Body of pancreas (tissue), 4 donors: ENCODE data around the gene INO80C.

Experiments used
- POLR2A ChIP-seq, 3 donors: fragments of 450-650 bp; IDR thresholded peaks; one replicate each; pipeline ENCODE4 v1.6.1; 2016; ENCODE audit warnings: antibody characterized with exemption in 3 of 3, mild to moderate bottlenecking in 2 of 3
- TF ChIP-seq, protein P1 (sequence below), 7 experiments: fragments of 450-650 bp in 4 of 7; fragments of 200-600 bp in 3 of 7; sonication (generic) in 3 of 7; IDR thresholded peaks; one replicate each; pipeline ENCODE4 v1.5.1; 2016 to 2019; ENCODE audit warnings: antibody characterized with exemption in 7 of 7

DNA sequence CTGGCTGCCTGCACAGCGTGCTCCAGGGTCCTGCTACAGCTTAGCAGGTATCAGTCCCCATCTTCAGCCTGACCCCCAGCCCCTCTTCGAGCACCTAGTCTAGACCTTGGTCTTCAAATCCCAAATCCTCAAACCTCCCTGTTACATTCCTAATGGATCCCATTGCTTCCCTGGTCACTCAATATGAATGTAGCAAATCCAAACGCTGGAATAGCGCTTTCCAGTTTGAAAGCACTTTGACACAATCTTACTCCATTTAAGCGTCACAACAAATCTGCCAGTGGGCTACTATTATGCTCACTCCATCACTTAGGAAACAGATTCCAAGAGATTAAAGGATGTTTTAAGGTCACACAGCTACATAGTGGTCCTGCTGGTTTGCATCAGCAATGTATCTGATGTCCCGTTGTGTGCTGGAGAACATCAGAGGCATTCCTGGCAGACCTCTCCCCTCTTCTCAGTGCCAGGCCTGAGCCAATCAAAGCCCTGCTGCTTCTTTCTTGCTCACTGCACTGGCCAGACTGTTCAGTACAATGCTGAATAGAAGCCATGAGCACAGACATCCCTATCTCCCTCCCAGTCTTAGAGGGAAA is 11.1 kb upstream of the INO80C start:
- no peak for TF ChIP-seq POLR2A (IDR thresholded peaks at IDR 0.05)
- TF ChIP-seq, protein P1, sequence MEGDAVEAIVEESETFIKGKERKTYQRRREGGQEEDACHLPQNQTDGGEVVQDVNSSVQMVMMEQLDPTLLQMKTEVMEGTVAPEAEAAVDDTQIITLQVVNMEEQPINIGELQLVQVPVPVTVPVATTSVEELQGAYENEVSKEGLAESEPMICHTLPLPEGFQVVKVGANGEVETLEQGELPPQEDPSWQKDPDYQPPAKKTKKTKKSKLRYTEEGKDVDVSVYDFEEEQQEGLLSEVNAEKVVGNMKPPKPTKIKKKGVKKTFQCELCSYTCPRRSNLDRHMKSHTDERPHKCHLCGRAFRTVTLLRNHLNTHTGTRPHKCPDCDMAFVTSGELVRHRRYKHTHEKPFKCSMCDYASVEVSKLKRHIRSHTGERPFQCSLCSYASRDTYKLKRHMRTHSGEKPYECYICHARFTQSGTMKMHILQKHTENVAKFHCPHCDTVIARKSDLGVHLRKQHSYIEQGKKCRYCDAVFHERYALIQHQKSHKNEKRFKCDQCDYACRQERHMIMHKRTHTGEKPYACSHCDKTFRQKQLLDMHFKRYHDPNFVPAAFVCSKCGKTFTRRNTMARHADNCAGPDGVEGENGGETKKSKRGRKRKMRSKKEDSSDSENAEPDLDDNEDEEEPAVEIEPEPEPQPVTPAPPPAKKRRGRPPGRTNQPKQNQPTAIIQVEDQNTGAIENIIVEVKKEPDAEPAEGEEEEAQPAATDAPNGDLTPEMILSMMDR (IDR thresholded peaks at IDR 0.05), result no peak
